HG03432 (cell line): Measurements from ENCODE around the gene ABCA2.

Experiments used
- ATAC-seq: cut with Tn5 transposase; IDR thresholded peaks from one replicate; pipeline ENCODE4 v1.9.1; 2021; ENCODE audit warnings: mild to moderate bottlenecking, moderate library complexity; ENCODE audit not compliant: unreplicated experiment

Gene ABCA2

DNA sequence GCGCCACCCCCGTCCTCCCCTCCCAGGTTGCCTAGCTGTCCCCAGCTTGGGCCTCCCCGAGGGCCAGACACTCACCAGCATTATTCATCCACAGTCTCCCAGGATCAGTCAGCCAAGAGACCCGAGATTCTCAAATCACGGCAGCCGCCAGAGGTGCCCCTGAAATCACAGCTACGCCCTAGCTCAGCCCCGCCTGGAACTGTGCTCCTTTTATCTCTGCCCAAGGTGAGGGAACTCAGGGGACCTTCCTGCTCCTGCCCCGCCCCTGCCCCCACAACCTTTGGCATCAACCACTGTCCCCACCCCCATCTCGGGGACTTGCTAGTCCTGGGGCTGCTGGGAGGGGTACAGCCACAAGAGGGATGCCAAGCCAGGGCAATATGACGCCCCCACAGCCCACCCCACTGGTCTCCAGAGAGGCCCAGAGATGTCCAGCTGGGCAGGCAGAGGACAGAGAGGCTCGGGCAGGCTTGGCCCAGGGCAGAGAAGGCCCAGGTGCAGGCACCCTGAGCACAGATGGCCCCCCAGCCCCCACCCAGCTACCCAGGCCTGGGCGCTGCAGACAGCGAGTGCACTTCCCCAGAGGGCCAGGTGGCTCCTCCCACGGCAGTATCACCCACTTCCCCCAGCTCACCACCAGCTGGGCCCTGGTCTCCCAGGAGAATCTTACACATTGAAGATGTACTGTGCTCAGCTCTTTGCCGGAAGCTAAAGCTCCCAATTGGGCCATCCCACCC is 4.0 kb upstream of the ABCA2 start, which contains the start of gene FUT7:
Gene FUT7 (minus strand): TSS at position 185 of the 737 bp plus-strand sequence. CDS start 97 bp downstream, at position 88.
- ATAC-seq, result no peak

DNA sequence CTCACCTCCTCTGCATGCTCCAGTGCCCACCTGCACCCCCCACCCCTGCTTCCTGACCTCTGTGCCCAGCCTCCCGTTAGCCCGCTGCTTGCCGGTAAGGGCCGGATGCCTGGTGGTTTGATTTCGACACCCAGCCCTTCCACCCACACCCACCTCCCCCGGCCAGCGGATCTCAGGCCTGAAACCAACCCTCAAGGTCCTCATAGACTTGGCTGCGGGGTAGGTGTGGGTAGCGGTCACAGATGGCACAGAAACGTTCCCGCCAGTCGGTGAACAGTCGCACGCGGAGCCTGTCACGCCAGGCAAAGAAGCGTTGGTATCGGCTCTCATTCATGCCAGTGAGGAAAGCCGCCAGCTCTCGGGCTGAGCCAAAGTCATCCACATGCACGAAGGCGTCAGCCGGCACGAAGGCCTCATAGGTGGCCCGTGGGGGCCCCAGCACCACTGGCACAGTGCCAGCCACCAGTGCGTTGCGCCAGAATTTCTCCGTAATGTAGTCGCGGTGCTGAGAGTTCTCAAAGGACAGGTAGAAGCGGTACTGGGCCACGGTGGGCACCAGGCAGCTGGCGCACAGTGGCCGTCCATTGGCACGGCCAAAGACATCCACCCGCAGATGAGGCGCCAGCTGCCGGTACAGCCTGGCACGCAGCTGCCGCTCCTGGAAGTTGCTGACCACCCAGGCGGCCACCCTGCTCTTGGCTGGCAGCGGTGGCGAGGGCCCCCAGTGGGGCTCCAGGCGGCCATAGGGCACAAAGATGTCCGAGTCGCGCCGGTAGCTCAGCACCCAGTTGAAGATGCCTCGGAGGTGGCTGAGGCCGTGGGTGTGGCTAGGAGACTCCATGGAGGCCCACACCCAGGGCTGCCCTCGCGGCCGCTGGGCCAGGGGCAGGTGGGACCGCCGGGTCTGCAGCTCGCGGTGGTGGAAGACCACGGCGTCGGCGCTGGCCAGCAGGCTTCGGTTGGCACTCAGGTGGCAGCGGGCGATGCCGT is 2.8 kb upstream of the ABCA2 start:
- no peak for ATAC-seq

DNA sequence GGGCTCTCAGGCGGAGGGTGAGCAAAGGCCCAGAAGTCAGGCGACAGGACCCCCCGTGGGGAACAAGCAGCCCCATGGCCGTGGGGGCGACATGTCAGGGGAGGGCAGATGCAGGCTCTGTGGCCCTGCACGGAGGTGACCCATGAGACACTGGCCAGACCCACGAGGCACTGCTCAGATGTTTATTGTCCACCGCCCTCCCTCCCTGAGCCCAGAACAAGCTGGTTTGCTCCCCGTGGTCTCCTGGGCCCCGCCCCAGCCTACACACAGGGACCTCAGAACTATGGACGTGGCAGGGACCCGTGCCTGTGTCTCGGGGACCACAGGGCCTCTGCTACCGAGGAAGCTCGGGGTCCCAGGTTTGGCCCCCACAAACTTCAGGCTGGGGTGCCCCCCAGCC is 2.0 kb upstream of the ABCA2 start:
- no peak for ATAC-seq

- no peak for ATAC-seq
These were observed 1.3 kb upstream of the ABCA2 start for GRCh38 chr9:137029058-137029936.

DNA sequence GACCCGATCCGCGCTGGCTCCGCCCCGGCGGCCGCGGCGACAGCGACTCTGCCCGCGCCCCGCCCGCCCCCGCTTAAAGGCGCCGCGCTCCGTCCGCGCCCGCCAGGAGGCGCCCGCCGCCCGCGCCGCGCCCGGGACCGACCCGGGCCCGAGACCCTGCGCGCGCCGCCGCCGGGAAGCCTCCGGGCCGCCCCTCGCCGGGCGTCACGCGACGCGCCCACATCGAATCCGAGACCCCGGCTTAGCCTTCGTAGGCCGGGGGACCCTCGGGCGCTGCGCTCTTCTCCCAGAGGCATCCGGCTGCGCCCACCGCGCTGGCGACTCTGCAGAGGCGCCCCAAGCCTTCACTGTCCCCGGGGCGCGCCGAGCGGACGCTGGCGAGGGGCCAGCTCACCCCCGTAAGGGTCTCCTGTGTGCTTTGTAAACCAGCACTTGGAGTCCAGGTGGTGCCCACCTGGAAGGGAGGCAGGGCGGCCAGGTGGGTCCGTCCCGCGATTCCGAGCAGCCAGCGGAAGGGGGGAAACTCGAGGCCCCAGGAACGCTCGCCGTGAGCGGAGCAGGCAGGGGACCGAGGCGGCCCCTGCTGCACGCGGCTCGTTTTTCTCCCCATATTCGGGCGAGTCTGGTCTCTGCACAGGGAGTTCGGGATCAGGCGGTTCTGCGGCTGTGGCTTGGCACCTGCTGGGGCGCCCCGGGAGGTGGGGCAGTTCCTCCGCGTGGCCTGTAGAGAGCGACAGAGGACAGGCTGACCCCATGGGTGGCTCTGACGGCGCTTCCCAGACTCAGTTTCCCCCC is 423 bp upstream of the ABCA2 start:
- peak; percentile 33 for ATAC-seq

- ATAC-seq, result no peak
These were observed 1.2 kb downstream of the ABCA2 start for GRCh38 chr9:137026828-137027227.

GRCh38 chr9:137026384-137026783 is 1.7 kb downstream of the ABCA2 start:
- ATAC-seq, result no peak

DNA sequence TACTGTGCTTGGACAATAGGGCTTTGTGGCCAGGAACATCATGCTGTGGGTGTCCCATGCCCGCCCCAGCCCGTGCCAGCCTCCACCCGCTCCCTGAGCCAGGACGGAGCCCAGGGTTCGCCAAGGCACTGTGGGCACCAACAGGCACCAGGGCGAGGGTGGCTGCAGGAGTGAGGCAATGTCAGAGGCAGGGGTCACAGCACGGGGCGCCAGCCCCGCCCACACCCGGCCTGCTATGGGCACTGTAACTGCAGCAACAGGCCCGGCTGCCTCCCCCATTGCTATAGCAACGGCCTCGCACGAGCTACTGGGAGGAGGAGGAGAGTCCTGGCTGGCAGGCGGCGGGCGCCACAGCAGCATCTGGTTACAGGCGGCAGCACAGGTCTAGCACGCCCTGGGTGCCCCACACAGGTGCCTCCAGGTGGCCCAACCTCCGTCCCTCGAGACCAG is 2.5 kb downstream of the ABCA2 start:
- ATAC-seq, result no peak

- ATAC-seq, result no peak
These were observed 4.5 kb downstream of the ABCA2 start for GRCh38 chr9:137023583-137023991.

DNA sequence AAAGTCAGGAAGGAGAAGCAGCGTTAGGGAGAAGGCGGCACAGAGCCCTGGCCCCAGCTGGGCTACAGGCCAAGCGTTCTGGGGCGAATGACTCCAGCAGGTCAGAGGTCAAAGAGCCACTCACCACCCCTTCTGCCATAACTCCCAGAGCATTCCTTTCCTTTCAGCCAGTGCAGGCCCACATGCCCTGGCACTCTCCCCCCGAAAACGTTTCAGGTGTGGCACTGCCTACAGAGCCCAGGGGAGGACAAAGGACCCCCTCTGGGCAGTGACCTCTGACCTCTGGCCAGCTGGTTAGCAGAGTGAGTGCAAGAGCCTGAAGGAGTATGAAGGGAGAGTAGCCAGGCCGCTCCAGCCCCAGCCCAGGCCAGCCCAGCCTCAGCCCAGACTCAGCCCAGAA is 4.9 kb downstream of the ABCA2 start:
- no peak for ATAC-seq

- ATAC-seq, result no peak
These were observed 5.4 kb downstream of the ABCA2 start for GRCh38 chr9:137022662-137023008.

DNA sequence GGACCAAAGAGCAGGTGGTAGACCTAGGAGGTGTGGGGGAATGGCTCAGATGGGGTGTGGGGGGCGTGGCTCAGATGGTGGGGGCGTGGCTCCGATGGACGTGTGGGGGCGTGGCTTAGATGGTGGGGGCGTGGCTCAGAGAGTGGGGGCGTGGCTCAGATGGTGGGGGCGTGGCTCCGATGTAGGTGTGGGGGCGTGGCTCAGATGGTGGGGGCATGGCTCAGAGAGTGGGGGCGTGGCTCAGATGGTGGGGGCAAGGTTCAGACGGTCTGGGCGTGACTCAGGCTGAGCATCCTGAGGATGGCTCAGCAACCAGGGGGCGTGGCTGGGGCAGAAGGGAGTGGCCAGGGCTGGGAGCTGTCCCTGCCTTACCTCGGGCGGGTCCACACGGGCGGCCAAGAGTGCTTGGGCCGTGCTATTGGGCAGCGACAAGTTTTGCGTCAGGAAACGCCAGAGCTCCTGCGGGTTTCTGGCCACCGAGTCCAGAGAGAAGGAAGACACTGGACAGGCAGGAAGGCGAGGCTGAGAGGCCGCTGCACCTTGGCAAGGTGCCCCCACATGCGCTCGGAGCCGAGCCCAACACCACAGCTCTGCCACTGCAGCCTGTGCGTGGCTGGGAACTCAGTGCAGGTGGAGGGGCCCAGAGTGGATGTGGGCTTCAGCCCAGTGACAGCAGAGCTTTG is 5.9 kb downstream of the ABCA2 start:
- no peak for ATAC-seq

DNA sequence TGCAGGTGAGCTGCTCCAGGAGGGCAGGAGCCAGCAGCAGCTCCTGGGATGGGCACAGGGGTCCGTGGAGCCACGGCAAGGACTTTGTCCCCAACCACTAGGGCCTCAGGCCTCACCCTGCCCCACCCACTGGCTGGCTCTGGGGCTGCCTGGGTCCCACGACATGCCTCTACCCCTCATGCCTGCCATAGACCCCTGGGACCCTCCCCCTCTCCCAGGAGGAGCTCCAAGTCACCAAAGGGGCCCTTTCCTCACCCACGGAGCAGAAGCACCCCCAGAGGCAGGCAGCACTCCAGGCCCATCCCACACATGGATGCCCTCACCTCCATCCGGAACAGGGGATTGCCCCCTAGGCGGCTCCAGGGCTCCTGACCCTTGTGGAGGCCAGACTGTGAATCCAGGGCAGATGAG is 6.5 kb downstream of the ABCA2 start:
- ATAC-seq, result no peak

DNA sequence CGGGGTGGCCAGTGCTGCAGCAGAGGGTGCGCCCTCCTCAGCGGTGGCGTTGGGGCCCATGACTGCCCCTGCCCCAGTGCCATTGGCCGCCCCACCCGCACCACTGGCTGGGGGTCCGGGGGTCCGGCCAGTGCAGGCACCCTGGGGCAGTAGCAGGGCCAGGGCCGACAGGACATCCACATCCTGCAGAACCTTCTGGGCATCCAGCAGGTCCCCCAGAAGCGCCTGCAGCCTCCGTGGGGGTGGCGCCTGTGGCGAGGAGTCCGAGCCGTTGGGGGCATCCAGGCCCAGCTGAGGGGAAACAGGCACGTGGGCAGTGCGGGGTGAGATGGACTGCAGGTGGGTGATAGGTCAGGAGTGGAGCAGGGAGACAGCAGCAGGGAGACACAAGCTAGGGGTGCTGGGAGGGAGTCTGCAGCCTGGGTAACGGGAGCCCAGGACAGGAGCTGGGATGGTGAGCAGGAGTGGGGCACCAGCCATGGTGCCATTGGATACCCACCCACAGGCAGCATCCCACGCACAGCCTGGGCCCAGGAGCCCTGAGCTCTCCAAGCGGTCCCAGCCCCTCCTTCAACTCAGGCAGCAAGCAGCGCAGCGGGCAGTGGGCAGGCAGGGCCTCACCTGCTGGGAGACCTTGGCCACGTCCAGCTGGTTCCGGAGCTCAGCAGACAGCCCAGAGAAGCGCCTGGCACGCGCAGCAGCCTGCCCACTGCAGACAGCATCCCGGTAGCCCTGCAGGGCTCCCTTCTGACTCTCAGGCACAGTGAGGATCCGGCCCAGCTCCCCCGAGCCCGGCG is 7.1 kb downstream of the ABCA2 start:
- ATAC-seq, result no peak

GRCh38 chr9:137019891-137020683 is 8.0 kb downstream of the ABCA2 start:
- no peak for ATAC-seq

GRCh38 chr9:137018761-137019559 is 9.1 kb downstream of the ABCA2 start:
- ATAC-seq, result no peak
